Stomach (tissue), 4 donors: ENCODE results near the gene BICRA.

ENCODE experiments used
- POLR2A ChIP-seq, 4 donors: fragments of 450-650 bp; IDR thresholded peaks; one replicate each; pipeline ENCODE4 v1.6.1; 2016; ENCODE audit warnings: antibody characterized with exemption in 4 of 4, control low read depth in 2 of 4, mild to moderate bottlenecking in 1 of 4, moderate library complexity in 1 of 4
- TF ChIP-seq, protein P1 (sequence below), 7 experiments: fragments of 450-650 bp in 4 of 7; fragments of 200-600 bp in 3 of 7; sonication (generic) in 3 of 7; IDR thresholded peaks; one replicate each; pipeline ENCODE4 v1.5.1; 2016 to 2019; ENCODE audit warnings: antibody characterized with exemption in 7 of 7, control low read depth in 2 of 7, mild to moderate bottlenecking in 1 of 7

- no peak for TF ChIP-seq POLR2A (IDR thresholded peaks at IDR 0.05)
- TF ChIP-seq, protein P1, sequence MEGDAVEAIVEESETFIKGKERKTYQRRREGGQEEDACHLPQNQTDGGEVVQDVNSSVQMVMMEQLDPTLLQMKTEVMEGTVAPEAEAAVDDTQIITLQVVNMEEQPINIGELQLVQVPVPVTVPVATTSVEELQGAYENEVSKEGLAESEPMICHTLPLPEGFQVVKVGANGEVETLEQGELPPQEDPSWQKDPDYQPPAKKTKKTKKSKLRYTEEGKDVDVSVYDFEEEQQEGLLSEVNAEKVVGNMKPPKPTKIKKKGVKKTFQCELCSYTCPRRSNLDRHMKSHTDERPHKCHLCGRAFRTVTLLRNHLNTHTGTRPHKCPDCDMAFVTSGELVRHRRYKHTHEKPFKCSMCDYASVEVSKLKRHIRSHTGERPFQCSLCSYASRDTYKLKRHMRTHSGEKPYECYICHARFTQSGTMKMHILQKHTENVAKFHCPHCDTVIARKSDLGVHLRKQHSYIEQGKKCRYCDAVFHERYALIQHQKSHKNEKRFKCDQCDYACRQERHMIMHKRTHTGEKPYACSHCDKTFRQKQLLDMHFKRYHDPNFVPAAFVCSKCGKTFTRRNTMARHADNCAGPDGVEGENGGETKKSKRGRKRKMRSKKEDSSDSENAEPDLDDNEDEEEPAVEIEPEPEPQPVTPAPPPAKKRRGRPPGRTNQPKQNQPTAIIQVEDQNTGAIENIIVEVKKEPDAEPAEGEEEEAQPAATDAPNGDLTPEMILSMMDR (IDR thresholded peaks at IDR 0.05), result no peak
Observed at GRCh38 chr19:47702671-47703070, 93.7 kb downstream of the BICRA start.
